ENCODE data around the gene GGTLC2.

The GGTLC2 gene

DNA sequence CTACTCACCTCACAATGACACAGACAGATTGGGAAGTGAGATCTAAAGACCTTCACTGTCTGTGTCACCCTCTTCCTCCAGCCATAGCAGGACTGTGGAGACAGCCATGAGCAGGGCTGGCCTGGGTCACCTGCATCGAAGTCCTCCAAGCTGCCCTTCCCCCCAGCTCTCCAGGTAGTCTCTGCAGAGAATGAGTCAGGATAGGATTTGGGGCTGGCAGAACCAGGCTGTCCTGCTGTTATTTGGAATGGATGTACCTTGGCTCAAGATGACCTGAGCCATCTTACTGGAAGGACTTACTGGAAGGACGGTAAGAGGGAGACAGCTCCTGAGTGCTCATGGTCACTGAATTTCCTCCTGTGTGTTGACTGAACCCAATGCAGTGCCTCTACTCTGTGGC, 29.2 kb downstream of the GGTLC2 start:
- no peaks in the 10 kb centered on the region for H3K79me2 ChIP-seq (ENCODE audit: insufficient read depth, low read length)
- TF ChIP-seq EZH2phosphoT487 (IDR thresholded peaks at IDR 0.05; ENCODE audit: borderline replicate concordance) = no peak
- TF ChIP-seq, protein P1, sequence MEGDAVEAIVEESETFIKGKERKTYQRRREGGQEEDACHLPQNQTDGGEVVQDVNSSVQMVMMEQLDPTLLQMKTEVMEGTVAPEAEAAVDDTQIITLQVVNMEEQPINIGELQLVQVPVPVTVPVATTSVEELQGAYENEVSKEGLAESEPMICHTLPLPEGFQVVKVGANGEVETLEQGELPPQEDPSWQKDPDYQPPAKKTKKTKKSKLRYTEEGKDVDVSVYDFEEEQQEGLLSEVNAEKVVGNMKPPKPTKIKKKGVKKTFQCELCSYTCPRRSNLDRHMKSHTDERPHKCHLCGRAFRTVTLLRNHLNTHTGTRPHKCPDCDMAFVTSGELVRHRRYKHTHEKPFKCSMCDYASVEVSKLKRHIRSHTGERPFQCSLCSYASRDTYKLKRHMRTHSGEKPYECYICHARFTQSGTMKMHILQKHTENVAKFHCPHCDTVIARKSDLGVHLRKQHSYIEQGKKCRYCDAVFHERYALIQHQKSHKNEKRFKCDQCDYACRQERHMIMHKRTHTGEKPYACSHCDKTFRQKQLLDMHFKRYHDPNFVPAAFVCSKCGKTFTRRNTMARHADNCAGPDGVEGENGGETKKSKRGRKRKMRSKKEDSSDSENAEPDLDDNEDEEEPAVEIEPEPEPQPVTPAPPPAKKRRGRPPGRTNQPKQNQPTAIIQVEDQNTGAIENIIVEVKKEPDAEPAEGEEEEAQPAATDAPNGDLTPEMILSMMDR (conservative IDR thresholded peaks at IDR 0.05; ENCODE audit: low read length) = no peak
- H2AFZ ChIP-seq (ENCODE audit: low read length) = no peak overlapping the region
- no peak overlapping the region for H3K4me3 ChIP-seq (ENCODE audit: low read length, poor library complexity, severe bottlenecking)
- H4K20me1 ChIP-seq (ENCODE audit: insufficient read depth, low read length, poor library complexity, severe bottlenecking) = no peaks in the 10 kb centered on the region
- H3K9ac ChIP-seq (ENCODE audit: low read depth, low read length, poor library complexity, severe bottlenecking) = no peak overlapping the region
- no peaks in the 10 kb centered on the region; the same call in 1 of the 2 replicates for H3F3A ChIP-seq (ENCODE audit: low read depth)
- H3K9me2 ChIP-seq (replicated peaks; ENCODE audit: low read depth, low read length) = no peaks in the 10 kb centered on the region
- no peak overlapping the region for H3K4me2 ChIP-seq (ENCODE audit: low read depth, low read length, poor library complexity, severe bottlenecking)
- no peaks in the 10 kb centered on the region for H3K9me3 ChIP-seq (ENCODE audit: insufficient read depth, low read depth, low read length)
- H3K27me3 ChIP-seq (ENCODE audit: insufficient read depth, low read length, poor library complexity, severe bottlenecking) = no peaks in the 10 kb centered on the region
- peaks cover 23% of the 10 kb centered on the region for H3K4me1 ChIP-seq (ENCODE audit: insufficient read depth, low read length, poor library complexity, severe bottlenecking)
- no peaks in the 10 kb centered on the region for H3K36me3 ChIP-seq (ENCODE audit: insufficient read depth, low read length)

DNA sequence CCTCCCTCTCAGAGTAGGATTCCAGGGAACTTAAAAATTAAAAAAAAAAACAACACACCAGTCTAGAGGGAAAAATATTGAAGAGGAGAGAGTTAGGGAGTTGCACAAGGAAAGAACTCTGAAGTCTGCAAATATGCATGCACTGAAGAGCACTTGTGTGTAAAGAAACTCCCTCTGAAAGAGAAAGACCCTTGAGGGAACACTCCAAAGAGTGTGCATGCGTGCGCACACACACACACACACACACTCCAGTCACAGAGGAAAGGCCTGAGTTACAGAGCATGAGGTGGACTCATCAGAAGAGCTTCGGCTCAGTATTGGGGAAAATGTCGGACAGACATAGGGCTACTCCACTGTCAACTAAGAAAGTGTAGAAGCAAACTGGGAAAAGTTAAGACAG, 30.1 kb downstream of the GGTLC2 start:
- Histone ChIP-seq H3K9ac (ENCODE audit: low read depth, low read length, poor library complexity, severe bottlenecking) (no peak overlapping the region), H3F3A (ENCODE audit: low read depth) (no peaks in the 10 kb centered on the region; the same call in 1 of the 2 replicates), H2AFZ (ENCODE audit: low read length) (no peak overlapping the region), H3K79me2 (ENCODE audit: insufficient read depth, low read length) (no peaks in the 10 kb centered on the region), H3K4me2 (ENCODE audit: low read depth, low read length, poor library complexity, severe bottlenecking) (no peak overlapping the region), H3K27me3 (ENCODE audit: insufficient read depth, low read length, poor library complexity, severe bottlenecking) (no peaks in the 10 kb centered on the region), H4K20me1 (ENCODE audit: insufficient read depth, low read length, poor library complexity, severe bottlenecking) (no peaks in the 10 kb centered on the region), H3K9me3 (ENCODE audit: insufficient read depth, low read depth, low read length) (no peaks in the 10 kb centered on the region), H3K9me2 (replicated peaks; ENCODE audit: low read depth, low read length) (no peaks in the 10 kb centered on the region), H3K4me3 (ENCODE audit: low read length, poor library complexity, severe bottlenecking) (no peak overlapping the region), H3K4me1 (ENCODE audit: insufficient read depth, low read length, poor library complexity, severe bottlenecking) (peaks cover 24% of the 10 kb centered on the region), H3K36me3 (ENCODE audit: insufficient read depth, low read length) (no peaks in the 10 kb centered on the region)
- TF ChIP-seq, protein P1 (conservative IDR thresholded peaks at IDR 0.05; ENCODE audit: low read length) = no peak
- TF ChIP-seq EZH2phosphoT487 (IDR thresholded peaks at IDR 0.05; ENCODE audit: borderline replicate concordance) = no peak

DNA sequence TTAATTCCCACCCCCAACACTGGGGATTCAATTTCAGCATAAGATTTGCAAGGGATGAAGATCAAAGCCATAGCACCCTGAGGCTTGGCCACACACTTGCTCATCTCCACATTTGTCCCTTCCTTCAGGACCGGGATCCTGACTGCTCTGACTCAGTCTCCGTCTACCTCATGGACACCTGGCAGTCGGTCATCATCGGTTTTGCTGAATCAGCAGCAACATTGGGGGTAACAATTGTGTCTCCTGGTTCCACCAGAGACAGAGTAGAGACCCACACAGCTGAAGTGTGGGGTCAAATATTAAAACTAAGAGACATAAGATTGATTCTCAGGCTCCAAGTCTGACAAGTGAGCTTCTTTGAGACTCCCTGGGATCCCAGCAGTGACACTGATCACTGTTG, 34.6 kb downstream of the GGTLC2 start:
- Histone ChIP-seq H3K4me1 (ENCODE audit: insufficient read depth, low read length, poor library complexity, severe bottlenecking) (peaks cover 9% of the 10 kb centered on the region), H3K27me3 (ENCODE audit: insufficient read depth, low read length, poor library complexity, severe bottlenecking) (no peaks in the 10 kb centered on the region), H3K9me3 (ENCODE audit: insufficient read depth, low read depth, low read length) (no peaks in the 10 kb centered on the region)

More for the DNA sequence above, 34.6 kb downstream of the GGTLC2 start:
- no peaks in the 10 kb centered on the region for H4K20me1 ChIP-seq (ENCODE audit: insufficient read depth, low read length, poor library complexity, severe bottlenecking)
- H3K79me2 ChIP-seq (ENCODE audit: insufficient read depth, low read length) = no peaks in the 10 kb centered on the region
- H3K4me3 ChIP-seq (ENCODE audit: low read length, poor library complexity, severe bottlenecking) = no peak overlapping the region
- H3K9ac ChIP-seq (ENCODE audit: low read depth, low read length, poor library complexity, severe bottlenecking) = no peak overlapping the region
- no peaks in the 10 kb centered on the region for H3F3A ChIP-seq (ENCODE audit: low read depth)
- H3K9me2 ChIP-seq (replicated peaks; ENCODE audit: low read depth, low read length) = no peaks in the 10 kb centered on the region
- no peak overlapping the region for H3K4me2 ChIP-seq (ENCODE audit: low read depth, low read length, poor library complexity, severe bottlenecking)
- no peak overlapping the region for H2AFZ ChIP-seq (ENCODE audit: low read length)
- TF ChIP-seq EZH2phosphoT487 (IDR thresholded peaks at IDR 0.05; ENCODE audit: borderline replicate concordance) = no peak
- TF ChIP-seq, protein P1 (conservative IDR thresholded peaks at IDR 0.05; ENCODE audit: low read length) = no peak
- H3K36me3 ChIP-seq (ENCODE audit: insufficient read depth, low read length) = no peaks in the 10 kb centered on the region

All from Loucy (cell line).